ENCODE data around the gene FOXN3.

DNA sequence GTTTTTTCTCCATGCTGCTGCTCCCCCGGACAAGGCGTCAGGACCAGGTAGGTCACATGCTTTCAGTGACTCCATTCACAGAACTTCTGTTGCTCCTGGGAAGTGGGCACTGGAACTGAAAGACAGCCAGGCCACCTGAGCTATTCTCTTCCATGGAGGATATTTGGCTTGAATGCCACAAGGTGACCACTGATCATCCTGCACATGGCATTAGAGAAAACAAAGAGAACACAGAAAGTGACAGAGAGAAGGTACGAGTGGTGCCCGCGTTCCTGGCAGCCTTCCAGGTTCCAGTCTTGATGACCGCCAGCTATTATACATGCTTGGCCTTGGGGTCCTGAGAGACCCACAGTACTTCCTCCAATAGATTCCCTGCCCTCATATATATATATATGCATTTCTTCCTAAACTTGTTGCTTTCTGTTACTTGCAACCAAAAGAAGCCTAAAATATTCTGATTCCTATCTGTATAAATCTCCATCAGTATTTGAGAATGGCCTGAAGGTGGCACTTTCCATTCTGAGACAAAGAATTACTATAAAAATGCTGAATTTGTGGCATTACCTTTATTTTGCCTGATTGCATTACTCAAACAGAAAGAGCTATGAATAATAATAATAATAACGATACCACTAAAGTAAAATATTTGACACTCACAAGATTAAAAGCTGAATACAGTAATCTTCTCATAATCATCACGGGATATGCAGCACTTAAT, 174.9 kb downstream of the FOXN3 start:
- TF ChIP-seq, protein P1, sequence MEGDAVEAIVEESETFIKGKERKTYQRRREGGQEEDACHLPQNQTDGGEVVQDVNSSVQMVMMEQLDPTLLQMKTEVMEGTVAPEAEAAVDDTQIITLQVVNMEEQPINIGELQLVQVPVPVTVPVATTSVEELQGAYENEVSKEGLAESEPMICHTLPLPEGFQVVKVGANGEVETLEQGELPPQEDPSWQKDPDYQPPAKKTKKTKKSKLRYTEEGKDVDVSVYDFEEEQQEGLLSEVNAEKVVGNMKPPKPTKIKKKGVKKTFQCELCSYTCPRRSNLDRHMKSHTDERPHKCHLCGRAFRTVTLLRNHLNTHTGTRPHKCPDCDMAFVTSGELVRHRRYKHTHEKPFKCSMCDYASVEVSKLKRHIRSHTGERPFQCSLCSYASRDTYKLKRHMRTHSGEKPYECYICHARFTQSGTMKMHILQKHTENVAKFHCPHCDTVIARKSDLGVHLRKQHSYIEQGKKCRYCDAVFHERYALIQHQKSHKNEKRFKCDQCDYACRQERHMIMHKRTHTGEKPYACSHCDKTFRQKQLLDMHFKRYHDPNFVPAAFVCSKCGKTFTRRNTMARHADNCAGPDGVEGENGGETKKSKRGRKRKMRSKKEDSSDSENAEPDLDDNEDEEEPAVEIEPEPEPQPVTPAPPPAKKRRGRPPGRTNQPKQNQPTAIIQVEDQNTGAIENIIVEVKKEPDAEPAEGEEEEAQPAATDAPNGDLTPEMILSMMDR (IDR thresholded peaks at IDR 0.05) = peak; percentile 17; the same call in 1 of the 2 replicates
- no peak for TF ChIP-seq RXRA (IDR thresholded peaks at IDR 0.05; ENCODE audit: borderline replicate concordance, low read depth)
- TF ChIP-seq MXI1 (IDR thresholded peaks at IDR 0.05; ENCODE audit: low read depth, low read length) = no peak

Measured in SK-N-SH (cell line).